HG03103 (cell line): Measurements from ENCODE around the gene KCNA2.

Experiments
- ATAC-seq: cut with Tn5 transposase; IDR thresholded peaks from one replicate; pipeline ENCODE4 v1.9.1; 2021; ENCODE audit warnings: low read depth; ENCODE audit not compliant: unreplicated experiment

KCNA2 gene

GRCh38 chr1:110605446-110605845 is 712 bp downstream of the KCNA2 start:
- no peak for ATAC-seq

DNA sequence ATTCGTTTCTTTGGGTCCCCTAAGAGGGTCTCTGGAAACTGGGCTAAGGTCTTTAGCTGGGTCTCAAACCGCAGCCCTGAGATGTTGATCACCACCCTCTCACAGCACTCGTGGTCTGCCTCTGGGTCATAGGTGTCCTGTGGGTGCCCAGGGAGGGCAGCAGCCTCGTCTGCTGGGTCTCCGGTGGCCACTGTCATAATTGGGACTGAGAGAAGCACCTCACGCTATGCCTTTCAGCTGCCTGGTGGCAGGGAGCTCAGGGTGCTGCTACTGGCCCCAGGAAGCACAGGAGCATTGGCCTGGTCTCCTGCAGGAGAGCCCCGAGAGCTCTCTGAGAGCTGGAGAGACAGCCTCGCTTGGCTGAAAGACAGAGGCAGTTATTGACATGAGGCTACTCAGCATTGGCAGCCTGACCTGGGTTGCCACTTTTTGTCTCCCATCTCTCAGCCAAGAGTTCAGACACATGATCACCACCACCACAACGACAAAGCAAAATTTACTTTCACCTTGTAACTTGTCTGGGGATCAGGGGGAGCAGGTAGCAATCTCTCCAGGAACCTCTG is 1.5 kb downstream of the KCNA2 start:
- no peak for ATAC-seq

GRCh38 chr1:110603058-110603457 is 3.1 kb downstream of the KCNA2 start:
- no peak for ATAC-seq

GRCh38 chr1:110602466-110602865 is 3.7 kb downstream of the KCNA2 start:
- ATAC-seq: no peak

DNA sequence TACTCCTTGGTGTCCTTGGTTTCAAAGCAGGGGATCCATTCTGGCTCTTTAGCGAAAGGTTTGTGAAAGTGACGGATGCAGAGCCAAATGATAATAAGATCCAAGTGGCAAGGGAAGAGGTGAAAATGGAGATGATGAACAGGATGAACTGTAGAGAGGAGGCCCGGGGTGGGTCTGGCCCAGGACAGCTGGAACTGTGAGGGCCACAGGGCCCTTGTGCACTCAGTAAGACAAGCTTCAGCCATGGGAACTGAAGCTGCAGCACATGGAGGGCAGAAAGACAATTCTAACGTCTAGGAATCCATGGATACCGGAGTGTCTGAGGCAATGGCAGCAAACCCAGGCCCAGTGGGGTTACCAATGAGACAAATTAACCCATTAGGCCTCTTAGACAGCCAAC is 4.8 kb downstream of the KCNA2 start:
- ATAC-seq: no peak

- no peak for ATAC-seq
Observed at GRCh38 chr1:110600716-110601115, 5.4 kb downstream of the KCNA2 start.

GRCh38 chr1:110597966-110598365 is 8.2 kb downstream of the KCNA2 start:
- ATAC-seq: no peak

GRCh38 chr1:110596312-110596711 is 9.8 kb downstream of the KCNA2 start:
- ATAC-seq: no peak

DNA sequence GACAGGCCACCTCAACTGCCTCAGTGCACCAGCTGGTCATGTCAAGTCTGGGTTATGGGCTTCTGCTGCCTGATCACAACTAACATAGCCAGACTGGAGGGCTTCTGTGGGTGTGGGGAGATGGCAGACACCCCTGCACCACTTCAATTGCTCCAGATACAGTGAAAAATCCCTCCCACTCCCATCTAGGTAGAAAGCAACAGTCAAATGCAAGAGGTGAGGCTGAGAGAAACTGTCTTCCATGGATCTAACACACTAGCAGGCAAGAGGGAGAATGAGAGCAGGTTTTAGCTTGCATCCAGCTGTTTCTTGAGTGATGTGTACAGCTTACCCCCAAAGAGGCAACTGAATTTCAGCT is 10.8 kb downstream of the KCNA2 start:
- ATAC-seq: no peak

DNA sequence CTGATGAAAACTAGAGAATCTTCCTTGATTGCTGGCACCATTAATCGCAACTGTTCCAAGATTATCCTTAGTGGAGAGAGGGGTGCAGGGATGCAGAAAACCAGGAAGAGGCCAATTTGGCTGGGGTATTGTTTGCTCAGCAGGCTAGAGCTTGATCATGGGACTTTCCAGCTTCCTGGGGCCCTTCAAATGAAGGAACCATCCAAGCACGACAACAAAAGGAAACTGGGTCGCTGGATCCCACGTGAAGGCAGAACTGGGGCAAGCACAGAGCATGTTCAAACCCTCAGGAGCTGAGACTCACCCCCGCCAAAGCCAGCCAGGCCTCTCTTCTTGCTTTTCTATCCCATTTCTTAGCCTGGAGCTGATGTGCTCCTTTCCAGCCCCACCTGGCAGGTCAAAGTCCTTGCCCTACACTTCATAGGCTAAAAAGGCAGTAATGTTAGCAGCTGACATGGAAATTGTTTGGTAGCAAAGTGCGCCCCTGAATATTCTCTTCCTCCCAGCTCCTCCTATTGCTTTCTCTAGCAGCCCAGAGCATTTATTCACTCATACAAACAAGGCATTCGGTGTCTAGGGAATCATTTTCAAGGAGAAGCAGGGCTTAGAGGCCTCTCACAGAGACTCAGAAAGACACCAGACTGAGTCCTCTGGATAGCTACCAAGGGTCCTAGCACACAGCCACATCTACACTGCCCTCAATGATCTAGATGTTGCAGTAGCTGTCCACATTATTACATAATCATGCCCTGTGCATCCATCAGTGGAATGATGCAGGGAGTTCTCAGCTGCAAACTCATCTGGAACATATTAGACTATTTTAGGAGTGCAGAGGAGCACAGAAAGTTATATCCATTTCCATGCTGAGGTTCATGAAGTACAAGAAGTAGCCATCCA is 11.5 kb downstream of the KCNA2 start:
- ATAC-seq: no peak

GRCh38 chr1:110593902-110594301 is 12.3 kb downstream of the KCNA2 start:
- no peak for ATAC-seq

GRCh38 chr1:110591956-110592355 is 14.2 kb downstream of the KCNA2 start:
- no peak for ATAC-seq

DNA sequence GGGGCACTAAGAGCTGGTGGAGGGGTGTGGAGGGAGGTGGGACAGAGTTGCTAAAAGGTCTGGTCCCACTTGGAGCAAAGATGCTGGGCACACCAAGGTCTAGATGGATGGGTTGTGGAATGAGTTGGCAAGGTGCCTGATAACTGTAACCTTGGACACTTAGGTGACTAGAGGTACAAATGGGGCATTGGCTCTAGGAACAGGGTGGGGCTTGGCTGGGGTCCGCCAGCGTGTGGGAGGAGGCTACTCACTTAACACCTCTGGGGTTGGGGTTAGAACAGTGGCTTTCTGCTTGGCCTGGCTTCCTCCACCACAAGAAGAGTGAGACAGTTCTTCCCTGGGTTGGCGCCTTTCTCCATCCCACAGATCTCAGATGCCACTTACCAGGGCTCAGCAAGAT is 17.2 kb downstream of the KCNA2 start:
- ATAC-seq: no peak

GRCh38 chr1:110588486-110588885 is 17.7 kb downstream of the KCNA2 start:
- no peak for ATAC-seq

DNA sequence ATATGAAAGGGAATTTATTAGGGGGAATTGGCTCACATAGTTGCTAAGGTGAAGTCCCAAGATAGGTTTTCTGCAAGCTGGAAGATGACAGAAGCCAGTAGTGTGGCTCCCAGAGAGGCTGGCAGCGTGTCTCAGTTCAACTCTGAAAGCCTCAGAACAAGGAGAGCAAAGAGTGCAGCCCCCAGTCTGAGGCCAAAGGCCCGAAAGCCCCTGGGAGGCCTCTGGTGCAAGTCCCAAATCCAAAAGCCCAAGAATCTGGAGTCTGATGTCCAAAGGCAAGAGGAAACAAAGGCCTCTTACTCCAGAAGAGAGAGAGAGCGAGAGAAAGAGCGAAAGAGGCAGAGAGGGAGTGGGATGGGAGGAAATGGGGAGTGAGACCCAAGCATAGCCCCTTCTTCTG is 18.3 kb downstream of the KCNA2 start:
- ATAC-seq: no peak

- ATAC-seq: no peak
Observed at GRCh38 chr1:110585481-110585880, 20.7 kb downstream of the KCNA2 start.

DNA sequence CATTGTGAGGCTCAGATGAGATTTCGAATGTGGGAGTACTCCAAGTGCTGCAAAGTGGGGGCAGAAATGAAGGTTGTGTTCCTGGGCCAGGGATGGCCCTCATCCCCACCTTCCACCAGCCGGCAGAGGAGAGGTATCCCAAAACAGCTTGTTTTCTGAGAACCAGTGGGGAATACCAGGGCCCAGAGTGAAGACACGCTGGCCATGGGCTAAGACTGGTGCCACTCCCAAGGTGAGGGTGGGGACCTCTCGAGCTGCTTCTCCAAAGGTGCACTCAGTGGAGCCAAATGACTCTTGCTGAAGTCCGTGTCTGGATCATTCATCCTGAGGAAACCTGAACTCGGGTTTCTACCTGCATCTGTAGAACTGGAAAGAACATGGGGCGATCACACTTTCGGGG is 22.1 kb downstream of the KCNA2 start:
- no peak for ATAC-seq

- ATAC-seq: no peak
Observed at GRCh38 chr1:110583505-110583904, 22.7 kb downstream of the KCNA2 start.

DNA sequence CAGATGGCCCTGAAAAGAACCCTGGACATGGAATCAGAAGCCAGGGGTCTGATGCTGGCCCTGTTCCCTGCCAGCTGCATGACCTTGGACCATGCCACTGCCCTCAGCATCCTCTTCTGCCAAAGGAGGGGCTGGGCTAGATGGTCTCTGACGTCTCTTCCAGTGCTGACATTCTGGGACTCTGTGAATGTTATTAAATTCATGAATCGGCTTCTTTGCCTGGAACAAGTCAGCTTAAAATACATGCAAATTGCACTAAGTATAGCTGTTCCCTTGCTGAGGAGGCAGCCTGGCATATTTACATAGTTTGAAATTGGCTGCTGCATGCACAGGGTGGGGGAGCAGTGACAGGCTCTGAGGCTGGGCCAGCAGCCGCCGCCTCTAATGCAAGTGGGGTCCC is 23.8 kb downstream of the KCNA2 start:
- ATAC-seq: no peak

- no peak for ATAC-seq
Observed at GRCh38 chr1:110581682-110582145, 24.4 kb downstream of the KCNA2 start.

DNA sequence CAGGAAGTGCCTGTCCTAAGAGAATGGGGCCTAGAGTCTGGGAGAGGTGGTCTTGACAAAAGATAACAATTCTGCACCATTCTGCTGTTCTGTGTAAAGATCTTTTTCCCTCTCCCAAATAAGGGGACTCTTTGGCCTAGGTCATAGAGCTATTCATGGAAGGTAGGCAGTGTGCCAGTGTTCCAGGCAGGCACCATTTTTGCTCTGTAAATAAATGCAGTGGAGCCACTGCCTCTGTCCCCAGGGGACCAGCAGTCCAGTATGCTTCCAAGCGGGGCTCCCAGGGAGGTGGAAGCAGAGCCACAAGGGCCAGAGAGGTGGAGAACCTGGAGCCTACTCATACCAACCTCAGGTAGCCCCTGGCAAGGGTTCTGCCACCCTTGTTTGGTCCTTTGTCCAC is 25.9 kb downstream of the KCNA2 start:
- ATAC-seq: no peak

GRCh38 chr1:110579460-110579859 is 26.7 kb downstream of the KCNA2 start:
- no peak for ATAC-seq
